GM23338 (cell line): ENCODE results near the gene PDE1A. TPM values are rescaled to one million over a fixed set of nuclear protein-coding genes. Genes with fewer than 3 reads are reported as not detected.

Experiments
- ATAC-seq: fragments of 200-7000 bp; cut with Tn5 transposase; 3 replicates; pipeline ENCODE4 v1.9.1; 2020
- DNase-seq: peaks from one replicate; pipeline ENCODE4 v3.0.0-alpha.2; 2015; ENCODE audit warnings: low spot score
- H2AFZ ChIP-seq: fragments of 200-600 bp; sonication (generic); 2 replicates; pipeline ENCODE4 v1.8.0; 2016; ENCODE audit warnings: antibody characterized with exemption, mild to moderate bottlenecking, moderate library complexity
- H3F3A ChIP-seq: fragments of 200-600 bp; sonication (generic); replicated peaks from 2 replicates; pipeline ENCODE4 v1.8.0; 2017; ENCODE audit warnings: antibody characterized with exemption, mixed run types, low read depth
- H3K27ac ChIP-seq: fragments of 200-600 bp; sonication (generic); 2 replicates; pipeline ENCODE4 v1.6.1; 2016; ENCODE audit warnings: low read depth
- H3K27me3 ChIP-seq: fragments of 200-600 bp; sonication (generic); 2 replicates; pipeline ENCODE4 v1.8.0; 2016; ENCODE audit warnings: mild to moderate bottlenecking, mixed run types, moderate library complexity; ENCODE audit not compliant: insufficient read depth
- H3K36me3 ChIP-seq: fragments of 200-600 bp; sonication (generic); 2 replicates; pipeline ENCODE4 v1.8.0; 2016; ENCODE audit warnings: mild to moderate bottlenecking; ENCODE audit not compliant: insufficient read depth
- H3K4me1 ChIP-seq: fragments of 200-600 bp; sonication (generic); 2 replicates; pipeline ENCODE4 v1.8.0; 2016; ENCODE audit warnings: mild to moderate bottlenecking, moderate library complexity; ENCODE audit not compliant: insufficient read depth
- H3K4me2 ChIP-seq: fragments of 200-600 bp; sonication (generic); 2 replicates; pipeline ENCODE4 v1.7.1; 2017; ENCODE audit warnings: mixed run types
- H3K4me3 ChIP-seq: fragments of 200-600 bp; sonication (generic); 2 replicates; pipeline ENCODE4 v1.6.1; 2016; ENCODE audit warnings: mixed run types
- H3K79me2 ChIP-seq: fragments of 200-600 bp; sonication (generic); replicated peaks from 2 replicates; pipeline ENCODE4 v1.8.0; 2017; ENCODE audit warnings: mild to moderate bottlenecking; ENCODE audit not compliant: insufficient read depth
- H3K9me2 ChIP-seq: fragments of 200-600 bp; sonication (generic); 2 replicates; pipeline ENCODE4 v1.8.0; 2017; ENCODE audit not compliant: insufficient read depth
- H4K20me1 ChIP-seq: fragments of 200-600 bp; sonication (generic); replicated peaks from 2 replicates; pipeline ENCODE4 v1.8.0; 2017; ENCODE audit warnings: mild to moderate bottlenecking; ENCODE audit not compliant: insufficient read depth
- H3K27ac Mint-ChIP-seq: 2 replicates; pipeline ENCODE4 v1.8.0; 2020; ENCODE audit warnings: inconsistent platforms, mild to moderate bottlenecking, moderate library complexity, mixed read lengths
- H3K27me3 Mint-ChIP-seq: 3 replicates; pipeline ENCODE4 v1.8.0; 2022; ENCODE audit warnings: low read depth, mild to moderate bottlenecking, moderate library complexity, mixed read lengths, inconsistent platforms; ENCODE audit not compliant: insufficient read depth, poor library complexity
- H3K36me3 Mint-ChIP-seq: 3 replicates; pipeline ENCODE4 v1.8.0; 2021; ENCODE audit warnings: low read depth, mild to moderate bottlenecking, inconsistent platforms, moderate library complexity, mixed read lengths
- H3K4me1 Mint-ChIP-seq: 3 replicates; pipeline ENCODE4 v1.8.0; 2020; ENCODE audit warnings: mild to moderate bottlenecking, inconsistent platforms, mixed read lengths
- H3K4me3 Mint-ChIP-seq: 3 replicates; pipeline ENCODE4 v1.8.0; 2021; ENCODE audit warnings: moderate library complexity, mild to moderate bottlenecking, inconsistent platforms, mixed read lengths
- H3K9me3 Mint-ChIP-seq: 3 replicates; pipeline ENCODE4 v1.8.0; 2020; ENCODE audit warnings: moderate library complexity, mild to moderate bottlenecking, inconsistent platforms, mixed read lengths
- ETS1 ChIP-seq: IDR thresholded peaks from 2 replicates; pipeline ENCODE4 v1.6.1; 2016; ENCODE audit warnings: antibody characterized with exemption
- EZH2phosphoT487 ChIP-seq: fragments of 200-600 bp; sonication (generic); IDR thresholded peaks from one replicate; pipeline ENCODE4 v1.8.1; 2018; ENCODE audit warnings: antibody characterized with exemption; ENCODE audit not compliant: unreplicated experiment
- JUNB ChIP-seq: IDR thresholded peaks from one replicate; pipeline ENCODE4 v1.6.1; 2016; ENCODE audit warnings: antibody characterized with exemption; ENCODE audit not compliant: unreplicated experiment
- POLR2AphosphoS5 ChIP-seq: IDR thresholded peaks from 2 replicates; pipeline ENCODE4 v1.6.1; 2016; ENCODE audit warnings: antibody characterized with exemption, low read depth
- REST ChIP-seq: IDR thresholded peaks from one replicate; pipeline ENCODE4 v1.6.1; 2018; ENCODE audit warnings: antibody characterized with exemption; ENCODE audit not compliant: unreplicated experiment
- STAT1 ChIP-seq: IDR thresholded peaks from one replicate; pipeline ENCODE4 v1.6.1; 2016; ENCODE audit warnings: antibody characterized with exemption; ENCODE audit not compliant: unreplicated experiment
- ZNF114 ChIP-seq: fragments of 250-450 bp; sonication (Bioruptor Pico); IDR thresholded peaks from 2 replicates; pipeline ENCODE4 v1.5.0; 2020; ENCODE audit warnings: mild to moderate bottlenecking, moderate library complexity
- ZNF331 ChIP-seq: fragments of 250-450 bp; sonication (Bioruptor Pico); IDR thresholded peaks from 2 replicates; pipeline ENCODE4 v1.5.0; 2020; ENCODE audit warnings: low read depth, mild to moderate bottlenecking, moderate library complexity
- polyA plus RNA-seq: library from polyadenylated mRNA; unstranded; fragments of >200 nt; fragmentation: Nextera tagmentation; extraction: Ambion mirVana; gene quantifications from 2 replicates; pipeline ENCODE4 v1.2.1, GENCODE V29; 2016
- total RNA-seq: library from RNA; depleted of rRNA; stranded (reverse); fragments of >200 nt; shearing (Covaris generic); gene quantifications from 2 replicates; pipeline ENCODE4 v1.2.3, GENCODE V29; 2014

The PDE1A gene
- total and polyA plus RNA-seq, 2 experiments from 2014 or later, result 0.28 to 0.31 TPM

- Mint-ChIP-seq H3K4me1 (peaks cover 5% of the 10 kb centered on the region; the same call in 2 of the 3 replicates), H3K27ac (no peak overlapping the region), H3K4me3 (no peak overlapping the region), H3K9me3 (no peaks in the 10 kb centered on the region), H3K36me3 (0 out of 3 replicates have a peak, but pooled peaks cover 3% of the 10 kb centered on the region), H3K27me3 (peaks cover 2% of the 10 kb centered on the region)
- Histone ChIP-seq H3K4me3 (no peak overlapping the region), H3K27me3 (no peaks in the 10 kb centered on the region), H4K20me1 (no peaks in the 10 kb centered on the region), H2AFZ (no peak overlapping the region), H3K4me2 (no peak overlapping the region), H3F3A (no peaks in the 10 kb centered on the region), H3K9me2 (peaks cover 7% of the 10 kb centered on the region; the same call in 1 of the 2 replicates), H3K27ac (no peak overlapping the region), H3K36me3 (no peaks in the 10 kb centered on the region), H3K4me1 (no peaks in the 10 kb centered on the region), H3K79me2 (no peaks in the 10 kb centered on the region)
- ATAC-seq (no peak), DNase-seq (no peak)
- TF ChIP-seq ZNF331 (no peak), ETS1 (no peak), POLR2AphosphoS5 (no peak), JUNB (no peak), REST (no peak), EZH2phosphoT487 (no peak)
Observed at GRCh38 chr2:182210669-182211068, 216.2 kb downstream of the PDE1A start.

- Mint-ChIP-seq H3K27ac (no peak overlapping the region), H3K36me3 (0 out of 3 replicates have a peak, but pooled peaks cover 3% of the 10 kb centered on the region), H3K4me1 (peaks cover 5% of the 10 kb centered on the region; the same call in 2 of the 3 replicates), H3K9me3 (no peaks in the 10 kb centered on the region), H3K4me3 (no peak overlapping the region), H3K27me3 (peaks cover 2% of the 10 kb centered on the region)
- H3K79me2 ChIP-seq, result no peaks in the 10 kb centered on the region
- no peaks in the 10 kb centered on the region for H4K20me1 ChIP-seq
- no peaks in the 10 kb centered on the region for H3K4me1 ChIP-seq
- no peak overlapping the region for H3K4me2 ChIP-seq
- H3K27me3 ChIP-seq, result no peaks in the 10 kb centered on the region
- H3K4me3 ChIP-seq, result no peak overlapping the region
- no peak overlapping the region for H3K27ac ChIP-seq
- no peaks in the 10 kb centered on the region for H3K36me3 ChIP-seq
- H3F3A ChIP-seq, result no peaks in the 10 kb centered on the region
- no peak overlapping the region for H2AFZ ChIP-seq
- ATAC-seq (no peak), DNase-seq (no peak)
- peaks cover 7% of the 10 kb centered on the region; the same call in 1 of the 2 replicates for H3K9me2 ChIP-seq
- no peak for TF ChIP-seq ZNF331
- TF ChIP-seq STAT1, result no peak
- no peak for TF ChIP-seq REST
- TF ChIP-seq ZNF114 (CRISPR knock-in tag), result no peak
- no peak for TF ChIP-seq EZH2phosphoT487
Observed at GRCh38 chr2:182208421-182208820, 218.4 kb downstream of the PDE1A start.
